Measurements from ENCODE around the gene GALNT18.

The GALNT18 gene

GRCh38 chr11:11313426-11313825, 308.4 kb downstream of the GALNT18 start:
- H3K27me3 ChIP-seq (ENCODE audit: insufficient read depth, poor library complexity, severe bottlenecking) = no peaks in the 10 kb centered on the region
- no peak overlapping the region for H3K4me3 ChIP-seq (replicated peaks; ENCODE audit: insufficient read depth, low read length)
- TF ChIP-seq REST (IDR thresholded peaks at IDR 0.05; ENCODE audit: insufficient replicate concordance, low read depth) (no peak), POLR2AphosphoS5 (IDR thresholded peaks at IDR 0.05; ENCODE audit: low read depth) (no peak), CTCF (IDR thresholded peaks at IDR 0.05; ENCODE audit: insufficient read depth, low read length) (no peak), SPI1 (IDR thresholded peaks at IDR 0.05; ENCODE audit: borderline replicate concordance, low read depth) (no peak), GABPA (IDR thresholded peaks at IDR 0.05; ENCODE audit: low read depth) (no peak)
- DNase-seq (ENCODE audit: low read depth in 1 of 2, low spot score in 1 of 2) = peak; percentile 54 to 67
- H3K27ac ChIP-seq (replicated peaks) = peak overlapping the region; percentile 30; the same call in 1 of the 2 replicates

- no peak for TF ChIP-seq POLR2AphosphoS5 (IDR thresholded peaks at IDR 0.05; ENCODE audit: low read depth)
- TF ChIP-seq SPI1 (IDR thresholded peaks at IDR 0.05; ENCODE audit: borderline replicate concordance, low read depth) = no peak
- no peak for TF ChIP-seq GABPA (IDR thresholded peaks at IDR 0.05; ENCODE audit: low read depth)
- no peak for TF ChIP-seq REST (IDR thresholded peaks at IDR 0.05; ENCODE audit: insufficient replicate concordance, low read depth)
- TF ChIP-seq CTCF (IDR thresholded peaks at IDR 0.05; ENCODE audit: insufficient read depth, low read length) = no peak
- Histone ChIP-seq H3K4me3 (replicated peaks; ENCODE audit: insufficient read depth, low read length) (no peak overlapping the region), H3K27me3 (ENCODE audit: insufficient read depth, poor library complexity, severe bottlenecking) (no peaks in the 10 kb centered on the region), H3K27ac (replicated peaks) (no peak overlapping the region)
- no peak for DNase-seq (ENCODE audit: low read depth in 1 of 2, low spot score in 1 of 2)
Measured at GRCh38 chr11:11312738-11313137, 309.1 kb downstream of the GALNT18 start.

- H3K27me3 ChIP-seq (ENCODE audit: insufficient read depth, poor library complexity, severe bottlenecking) = no peaks in the 10 kb centered on the region
- TF ChIP-seq REST (IDR thresholded peaks at IDR 0.05; ENCODE audit: insufficient replicate concordance, low read depth) = no peak
- TF ChIP-seq GABPA (IDR thresholded peaks at IDR 0.05; ENCODE audit: low read depth) = peak; percentile 29; the same call in 1 of the 2 replicates
- TF ChIP-seq POLR2AphosphoS5 (IDR thresholded peaks at IDR 0.05; ENCODE audit: low read depth) = peak; percentile 44; the same call in 1 of the 2 replicates
- no peak for TF ChIP-seq CTCF (IDR thresholded peaks at IDR 0.05; ENCODE audit: insufficient read depth, low read length)
- peak; percentile 100 for TF ChIP-seq SPI1 (IDR thresholded peaks at IDR 0.05; ENCODE audit: borderline replicate concordance, low read depth)
- H3K27ac ChIP-seq (replicated peaks) = 0 out of 2 replicates have a peak overlapping the region, but pooled peaks have one; percentile 9
- DNase-seq (ENCODE audit: low read depth in 1 of 2, low spot score in 1 of 2) = peak; percentile 66 to 94
- no peak overlapping the region for H3K4me3 ChIP-seq (replicated peaks; ENCODE audit: insufficient read depth, low read length)
Measured at GRCh38 chr11:11311169-11311568, 310.6 kb downstream of the GALNT18 start.
